K562 (cell line): ENCODE measurements around the gene SP2. TPM values are rescaled to one million over a fixed set of nuclear protein-coding genes. Genes with fewer than 3 reads are reported as not detected.

Experiments
- polyA plus RNA-seq, 8 experiments: library from polyadenylated mRNA; depleted of rRNA in 4 of 8; stranded (reverse) in 5 of 8; unstranded in 3 of 8; fragments of >200 nt; fragmentation: Nextera tagmentation in 2 of 8; fragmentation: Illumina TruSeq in 1 of 8; extraction: Ambion mirVana in 2 of 8; extraction: Trizol in 1 of 8; gene quantifications; 2 replicates each; pipeline versions ENCODE4 v1.2.1 to v1.2.3, GENCODE V29; 2011 to 2014; ENCODE audit warnings: inconsistent platforms in 1 of 8, missing spikeins in 1 of 8
- total RNA-seq, 7 experiments: library from RNA; depleted of rRNA in 6 of 7; stranded (reverse); fragments of >200 nt in 6 of 7; fragmentation: Illumina TruSeq in 2 of 7; extraction: Trizol in 2 of 7; gene quantifications; 2 replicates each; pipeline versions ENCODE4 v1.2.1 to v1.2.3, GENCODE V29; 2011 to 2021; ENCODE audit warnings: low replicate concordance in 1 of 7
- TF ChIP-seq, protein P1 (sequence below): fragments of 200-600 bp; sonication (generic); IDR thresholded peaks from one replicate; pipeline ENCODE4 v1.6.1; 2012; ENCODE audit warnings: mild to moderate bottlenecking, low read depth, low read length, inconsistent platforms

SP2 gene
- total and polyA plus RNA-seq, 9 of the 15 experiments (the other 6 are each of a cell fraction or from before 2014, with no cell fraction given): 0.77 to 22.3 (median 2.3) TPM

DNA sequence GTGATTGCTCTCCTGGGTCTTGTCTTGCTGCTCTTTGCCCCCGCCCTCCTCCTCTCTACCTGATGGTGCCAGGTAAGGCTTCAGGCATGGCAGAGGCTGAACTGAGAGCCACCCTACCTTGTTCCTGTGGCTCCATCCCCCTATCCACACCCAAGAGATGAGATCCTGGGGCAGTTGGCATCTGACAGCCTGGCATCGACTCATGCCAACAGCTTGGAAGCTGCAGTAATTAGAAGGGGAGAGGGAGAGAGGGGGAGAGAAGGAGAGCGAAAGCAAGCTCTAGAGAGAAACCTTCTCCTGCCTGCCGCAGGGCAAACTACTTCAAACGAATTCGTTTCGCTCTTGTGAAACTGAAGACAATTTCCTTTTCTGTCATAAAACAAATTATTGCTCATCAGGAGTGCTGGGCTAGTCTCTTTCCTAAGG, 31.2 kb upstream of the SP2 start (continued):
- TF ChIP-seq, protein P1, sequence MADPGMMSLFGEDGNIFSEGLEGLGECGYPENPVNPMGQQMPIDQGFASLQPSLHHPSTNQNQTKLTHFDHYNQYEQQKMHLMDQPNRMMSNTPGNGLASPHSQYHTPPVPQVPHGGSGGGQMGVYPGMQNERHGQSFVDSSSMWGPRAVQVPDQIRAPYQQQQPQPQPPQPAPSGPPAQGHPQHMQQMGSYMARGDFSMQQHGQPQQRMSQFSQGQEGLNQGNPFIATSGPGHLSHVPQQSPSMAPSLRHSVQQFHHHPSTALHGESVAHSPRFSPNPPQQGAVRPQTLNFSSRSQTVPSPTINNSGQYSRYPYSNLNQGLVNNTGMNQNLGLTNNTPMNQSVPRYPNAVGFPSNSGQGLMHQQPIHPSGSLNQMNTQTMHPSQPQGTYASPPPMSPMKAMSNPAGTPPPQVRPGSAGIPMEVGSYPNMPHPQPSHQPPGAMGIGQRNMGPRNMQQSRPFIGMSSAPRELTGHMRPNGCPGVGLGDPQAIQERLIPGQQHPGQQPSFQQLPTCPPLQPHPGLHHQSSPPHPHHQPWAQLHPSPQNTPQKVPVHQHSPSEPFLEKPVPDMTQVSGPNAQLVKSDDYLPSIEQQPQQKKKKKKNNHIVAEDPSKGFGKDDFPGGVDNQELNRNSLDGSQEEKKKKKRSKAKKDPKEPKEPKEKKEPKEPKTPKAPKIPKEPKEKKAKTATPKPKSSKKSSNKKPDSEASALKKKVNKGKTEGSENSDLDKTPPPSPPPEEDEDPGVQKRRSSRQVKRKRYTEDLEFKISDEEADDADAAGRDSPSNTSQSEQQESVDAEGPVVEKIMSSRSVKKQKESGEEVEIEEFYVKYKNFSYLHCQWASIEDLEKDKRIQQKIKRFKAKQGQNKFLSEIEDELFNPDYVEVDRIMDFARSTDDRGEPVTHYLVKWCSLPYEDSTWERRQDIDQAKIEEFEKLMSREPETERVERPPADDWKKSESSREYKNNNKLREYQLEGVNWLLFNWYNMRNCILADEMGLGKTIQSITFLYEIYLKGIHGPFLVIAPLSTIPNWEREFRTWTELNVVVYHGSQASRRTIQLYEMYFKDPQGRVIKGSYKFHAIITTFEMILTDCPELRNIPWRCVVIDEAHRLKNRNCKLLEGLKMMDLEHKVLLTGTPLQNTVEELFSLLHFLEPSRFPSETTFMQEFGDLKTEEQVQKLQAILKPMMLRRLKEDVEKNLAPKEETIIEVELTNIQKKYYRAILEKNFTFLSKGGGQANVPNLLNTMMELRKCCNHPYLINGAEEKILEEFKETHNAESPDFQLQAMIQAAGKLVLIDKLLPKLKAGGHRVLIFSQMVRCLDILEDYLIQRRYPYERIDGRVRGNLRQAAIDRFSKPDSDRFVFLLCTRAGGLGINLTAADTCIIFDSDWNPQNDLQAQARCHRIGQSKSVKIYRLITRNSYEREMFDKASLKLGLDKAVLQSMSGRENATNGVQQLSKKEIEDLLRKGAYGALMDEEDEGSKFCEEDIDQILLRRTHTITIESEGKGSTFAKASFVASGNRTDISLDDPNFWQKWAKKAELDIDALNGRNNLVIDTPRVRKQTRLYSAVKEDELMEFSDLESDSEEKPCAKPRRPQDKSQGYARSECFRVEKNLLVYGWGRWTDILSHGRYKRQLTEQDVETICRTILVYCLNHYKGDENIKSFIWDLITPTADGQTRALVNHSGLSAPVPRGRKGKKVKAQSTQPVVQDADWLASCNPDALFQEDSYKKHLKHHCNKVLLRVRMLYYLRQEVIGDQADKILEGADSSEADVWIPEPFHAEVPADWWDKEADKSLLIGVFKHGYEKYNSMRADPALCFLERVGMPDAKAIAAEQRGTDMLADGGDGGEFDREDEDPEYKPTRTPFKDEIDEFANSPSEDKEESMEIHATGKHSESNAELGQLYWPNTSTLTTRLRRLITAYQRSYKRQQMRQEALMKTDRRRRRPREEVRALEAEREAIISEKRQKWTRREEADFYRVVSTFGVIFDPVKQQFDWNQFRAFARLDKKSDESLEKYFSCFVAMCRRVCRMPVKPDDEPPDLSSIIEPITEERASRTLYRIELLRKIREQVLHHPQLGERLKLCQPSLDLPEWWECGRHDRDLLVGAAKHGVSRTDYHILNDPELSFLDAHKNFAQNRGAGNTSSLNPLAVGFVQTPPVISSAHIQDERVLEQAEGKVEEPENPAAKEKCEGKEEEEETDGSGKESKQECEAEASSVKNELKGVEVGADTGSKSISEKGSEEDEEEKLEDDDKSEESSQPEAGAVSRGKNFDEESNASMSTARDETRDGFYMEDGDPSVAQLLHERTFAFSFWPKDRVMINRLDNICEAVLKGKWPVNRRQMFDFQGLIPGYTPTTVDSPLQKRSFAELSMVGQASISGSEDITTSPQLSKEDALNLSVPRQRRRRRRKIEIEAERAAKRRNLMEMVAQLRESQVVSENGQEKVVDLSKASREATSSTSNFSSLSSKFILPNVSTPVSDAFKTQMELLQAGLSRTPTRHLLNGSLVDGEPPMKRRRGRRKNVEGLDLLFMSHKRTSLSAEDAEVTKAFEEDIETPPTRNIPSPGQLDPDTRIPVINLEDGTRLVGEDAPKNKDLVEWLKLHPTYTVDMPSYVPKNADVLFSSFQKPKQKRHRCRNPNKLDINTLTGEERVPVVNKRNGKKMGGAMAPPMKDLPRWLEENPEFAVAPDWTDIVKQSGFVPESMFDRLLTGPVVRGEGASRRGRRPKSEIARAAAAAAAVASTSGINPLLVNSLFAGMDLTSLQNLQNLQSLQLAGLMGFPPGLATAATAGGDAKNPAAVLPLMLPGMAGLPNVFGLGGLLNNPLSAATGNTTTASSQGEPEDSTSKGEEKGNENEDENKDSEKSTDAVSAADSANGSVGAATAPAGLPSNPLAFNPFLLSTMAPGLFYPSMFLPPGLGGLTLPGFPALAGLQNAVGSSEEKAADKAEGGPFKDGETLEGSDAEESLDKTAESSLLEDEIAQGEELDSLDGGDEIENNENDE: no peak
- TF ChIP-seq, all 486 proteins: peak for 0
